ENCODE data around the gene OR4D11.

DNA sequence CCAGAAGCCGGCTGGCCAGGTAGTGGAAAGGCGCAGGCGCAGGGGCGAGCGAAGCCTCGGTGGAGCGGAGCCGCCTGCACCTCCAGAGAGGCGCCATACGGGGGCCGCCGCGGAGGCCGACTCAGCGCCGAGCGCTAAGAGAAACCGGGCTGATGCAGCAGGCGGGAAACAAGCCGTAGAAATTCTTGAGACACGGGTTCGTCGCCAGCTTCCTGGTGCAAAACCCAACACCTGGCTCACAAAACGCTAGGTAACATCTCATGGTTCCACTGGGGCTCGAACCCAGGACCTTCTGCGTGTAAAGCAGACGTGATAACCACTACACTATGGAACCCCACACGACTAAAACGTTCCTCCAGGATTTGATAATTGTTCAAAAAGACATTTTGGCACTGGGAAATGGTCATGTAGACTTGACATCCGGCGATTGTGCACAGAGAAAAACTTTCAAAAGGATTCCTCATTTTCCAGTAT is 47.0 kb downstream of the OR4D11 start:
- TF ChIP-seq POLR2A (IDR thresholded peaks at IDR 0.05; ENCODE audit: low read length) = no peak
- no peak for TF ChIP-seq GATA1 (IDR thresholded peaks at IDR 0.05; ENCODE audit: low read depth, low read length)
